ENCODE results near the gene KRTAP4-5.
A peak's percentile ranks its signal among the peaks of the same experiment; 100 is the strongest.
"Not testable (repeated sequence)": the region's sequence is repeated elsewhere in the genome, so short reads cannot be mapped to it uniquely, and the experiment has no call there.

The KRTAP4-5 gene

DNA sequence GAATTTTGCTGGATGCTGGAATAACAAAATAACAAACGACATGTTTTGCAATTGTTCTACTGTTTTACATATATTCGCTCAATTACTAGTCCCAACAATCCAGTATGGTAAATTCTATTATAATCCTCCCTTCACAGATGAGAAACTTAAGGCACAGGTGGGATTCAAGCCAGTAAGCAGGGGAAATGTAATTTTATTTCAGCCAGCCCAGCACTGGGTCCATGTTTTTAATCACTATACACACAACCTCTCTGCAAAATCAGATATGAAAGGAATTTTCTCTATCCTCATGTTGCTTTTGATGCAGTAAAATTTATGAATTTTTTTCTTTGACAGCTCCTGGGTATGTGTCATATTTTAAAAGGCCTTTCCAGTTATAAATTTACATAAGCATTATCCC, 4.4 kb downstream of the KRTAP4-5 start:
- DNase-seq: no peak

DNA sequence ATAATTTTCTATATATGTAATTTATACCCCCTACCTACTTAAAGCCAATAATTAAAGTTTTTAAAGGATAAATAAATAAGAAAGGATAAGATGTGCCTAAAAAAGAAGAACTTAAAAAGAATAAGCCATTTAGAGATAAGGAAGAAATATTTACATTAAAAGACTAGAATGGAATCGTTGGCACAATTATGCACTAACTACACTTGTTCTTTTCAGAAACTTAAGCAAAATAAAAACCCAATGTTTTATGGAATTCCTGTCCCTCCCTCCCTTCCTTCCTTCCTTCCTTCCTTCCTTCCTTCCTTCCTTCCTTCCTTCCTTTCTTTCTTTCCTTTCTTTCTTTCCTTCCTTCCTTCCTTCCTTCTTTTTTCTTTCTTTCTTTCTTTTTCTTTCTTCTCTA, 4.8 kb downstream of the KRTAP4-5 start:
- no peak for DNase-seq

DNA sequence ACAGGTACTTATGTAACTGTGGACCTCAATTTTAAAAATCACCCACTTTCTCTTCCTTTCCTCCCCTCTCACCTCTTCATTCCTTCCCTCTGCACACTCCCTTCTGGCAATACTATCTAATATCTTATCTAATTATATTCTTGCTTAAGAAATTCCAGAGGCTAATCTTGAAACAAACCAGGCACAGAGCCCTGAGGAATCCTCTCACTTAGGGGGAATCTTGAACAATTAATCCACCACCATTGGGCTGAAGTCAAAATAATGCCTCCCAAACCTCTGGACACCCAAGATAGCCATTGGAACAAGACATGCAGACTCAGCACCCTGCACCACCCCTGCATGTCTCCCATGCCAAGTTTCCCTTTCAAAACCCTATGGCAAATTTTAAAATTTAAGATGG, 8.3 kb downstream of the KRTAP4-5 start:
- no peak for DNase-seq

DNA sequence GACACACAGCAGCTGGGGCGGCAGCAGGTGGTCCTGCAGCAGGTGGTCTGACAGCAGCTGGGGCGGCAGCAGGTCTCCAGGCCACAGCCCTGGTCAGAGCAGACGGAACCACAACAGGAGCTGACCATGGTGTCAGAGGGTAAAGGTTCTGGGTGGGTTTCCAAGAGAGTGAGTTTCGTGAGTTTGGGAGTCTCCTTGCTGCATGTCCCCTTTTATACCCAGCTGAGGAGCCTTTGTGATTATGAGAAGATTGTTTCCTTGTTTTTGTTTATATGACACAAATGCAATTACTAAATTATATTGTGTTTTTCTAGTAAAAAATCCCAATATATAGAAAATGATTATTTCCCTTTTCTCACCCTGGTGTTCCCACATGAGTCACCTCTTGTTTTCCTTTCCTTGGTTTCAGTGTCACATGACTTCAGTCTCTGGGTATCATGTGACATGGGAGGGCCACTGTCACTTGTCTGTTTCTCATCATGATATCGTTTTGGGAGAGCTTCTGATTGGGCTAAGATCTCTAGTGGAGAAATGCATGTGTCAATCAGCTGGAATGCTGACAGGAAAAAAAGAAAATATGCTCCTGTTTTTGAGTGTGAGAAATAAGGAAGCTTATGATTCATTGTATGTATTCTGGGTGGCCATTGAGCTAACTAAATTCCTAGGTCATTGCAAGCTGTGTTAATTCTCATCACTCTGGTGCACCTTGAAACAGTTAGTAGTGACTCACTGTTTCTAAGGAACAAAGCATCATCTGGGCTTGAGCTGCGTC, 9.1 kb downstream of the KRTAP4-5 start, which contains the start of gene KRTAP4-6:
KRTAP4-6 (minus strand) TSS at position 185 of the 772 bp plus-strand sequence; CDS start at position 128, 57 bp downstream.
- DNase-seq: no peak

DNA sequence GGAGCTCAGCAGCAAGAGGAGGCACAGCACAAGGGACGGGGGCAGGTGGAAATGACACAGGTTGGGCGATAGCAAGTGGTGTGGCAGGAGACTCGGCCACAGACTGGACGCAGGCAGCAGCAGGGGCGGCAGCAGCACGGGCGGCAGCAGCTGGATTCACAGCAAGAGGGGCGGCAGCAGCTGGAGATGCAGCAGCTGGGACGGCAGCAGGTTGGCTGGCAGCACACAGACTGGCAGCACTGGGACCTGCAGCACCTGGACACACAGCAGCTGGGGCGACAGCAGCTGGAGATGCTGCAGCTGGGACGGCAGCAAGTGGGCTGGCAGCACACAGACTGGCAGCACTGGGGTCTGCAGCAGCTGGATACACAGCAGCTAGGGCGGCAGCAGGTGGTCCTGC, 9.8 kb downstream of the KRTAP4-5 start:
- DNase-seq: not testable (repeated sequence)

DNA sequence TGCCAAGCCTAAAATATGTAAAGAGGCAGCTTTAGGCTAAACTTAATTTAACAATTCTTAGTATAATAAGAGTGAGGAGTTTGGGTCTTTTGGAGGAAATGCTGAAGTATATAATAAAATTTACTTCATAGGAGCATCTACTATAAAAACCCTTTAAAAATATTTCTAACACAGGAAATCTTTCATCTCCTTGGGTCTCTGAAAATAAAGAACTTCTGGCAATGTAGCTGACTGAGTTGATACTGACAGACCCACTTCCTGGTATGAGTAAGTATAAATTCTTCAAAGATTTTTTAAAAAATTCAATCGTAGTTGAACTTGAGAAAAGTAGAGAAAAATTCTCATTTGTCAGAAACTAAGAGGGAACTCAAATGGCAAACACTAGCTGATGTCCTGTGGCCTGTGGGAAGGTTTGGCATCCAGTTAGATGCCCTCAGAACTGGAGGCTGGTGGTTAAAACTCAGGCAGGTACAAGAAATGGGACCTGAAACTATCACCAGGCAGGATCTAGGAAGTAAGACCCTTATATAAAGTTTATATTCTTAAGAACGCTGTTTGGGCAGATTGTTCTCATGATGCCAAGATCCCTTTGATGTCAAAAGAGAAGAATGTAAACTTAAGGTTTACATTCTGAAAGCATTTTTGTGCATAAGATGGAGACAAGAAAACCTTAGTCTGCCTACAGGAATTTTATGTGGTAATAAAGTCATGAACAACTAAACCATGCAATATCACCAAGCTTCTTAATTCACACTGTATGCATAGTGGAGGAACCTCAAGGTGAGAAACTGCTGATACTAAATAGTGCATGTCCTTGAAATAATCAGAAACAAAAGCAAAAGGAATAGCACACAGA, 15.5 kb downstream of the KRTAP4-5 start:
- DNase-seq: no peak

DNA sequence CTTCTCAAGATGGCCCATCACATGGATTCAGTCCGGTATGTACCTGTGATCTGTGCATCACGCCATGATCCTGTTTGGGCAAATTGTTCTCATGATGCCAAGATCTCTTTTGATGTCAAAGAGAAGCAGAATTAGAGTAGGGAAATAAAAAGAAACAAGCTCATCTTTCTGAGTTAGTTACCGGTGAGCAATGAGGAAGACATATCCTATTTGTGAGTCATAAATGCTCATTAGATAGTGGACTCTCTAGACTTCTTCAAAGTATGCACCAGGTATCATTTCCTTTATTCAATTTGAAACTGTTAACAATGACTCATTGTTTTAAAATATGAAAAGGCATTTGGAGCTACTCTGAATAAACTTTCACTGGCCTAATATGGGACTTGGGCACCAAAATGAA, 17.6 kb downstream of the KRTAP4-5 start:
- DNase-seq: no peak

DNA sequence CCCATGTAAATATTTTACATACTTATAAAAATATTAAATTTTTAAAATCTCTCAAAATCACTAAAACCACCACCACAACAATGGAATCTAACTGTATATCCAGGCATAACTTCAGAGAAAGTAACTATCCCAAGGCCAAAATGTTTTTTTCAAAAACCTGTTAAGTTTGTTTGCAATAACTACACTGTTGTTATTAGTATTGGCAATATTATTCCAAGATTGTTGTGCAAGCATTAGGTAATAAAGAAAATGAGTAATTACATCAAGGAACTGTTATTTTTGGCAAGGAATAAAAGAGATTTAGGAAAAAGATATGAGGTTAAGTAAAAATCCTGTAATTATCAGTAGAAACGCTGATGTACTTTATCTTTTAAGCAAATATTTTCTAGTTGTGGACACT, 22.3 kb downstream of the KRTAP4-5 start:
- no peak for DNase-seq

DNA sequence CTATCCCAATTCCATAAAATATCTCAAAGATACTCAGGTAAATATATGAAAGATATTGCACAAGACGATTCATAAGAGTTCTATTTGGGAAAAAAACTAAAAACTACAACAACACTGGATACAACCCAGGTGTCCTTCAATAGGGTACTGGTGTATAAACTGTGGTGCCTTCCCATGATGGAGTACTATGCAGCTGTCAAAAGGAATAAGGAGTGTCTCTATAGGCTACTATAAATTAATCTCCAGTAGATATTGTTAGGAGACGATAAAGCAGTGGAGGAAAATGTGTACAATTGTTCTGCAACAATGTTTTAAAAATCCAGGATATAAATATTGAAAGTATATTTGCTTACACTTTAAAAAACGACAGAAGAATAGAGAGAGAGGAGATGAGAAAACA, 23.2 kb downstream of the KRTAP4-5 start:
- no peak for DNase-seq

DNA sequence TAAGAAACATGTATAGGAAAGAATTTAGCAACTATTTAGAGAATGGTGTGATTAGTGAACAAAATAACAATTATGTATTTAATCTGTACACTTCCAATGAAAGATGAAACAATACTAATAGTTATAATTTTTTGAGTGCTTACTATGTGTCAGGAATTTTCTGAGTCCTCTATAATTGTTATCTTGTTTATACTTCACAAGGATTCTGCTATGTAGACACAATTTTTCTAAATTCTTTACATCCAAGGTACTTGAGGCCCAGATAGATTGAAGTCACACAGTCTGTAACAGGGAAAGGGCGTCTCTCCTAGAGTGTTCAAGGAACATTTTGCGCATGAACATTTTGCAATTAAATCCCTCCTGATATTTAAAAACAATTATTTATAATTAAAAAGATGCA, 24.6 kb downstream of the KRTAP4-5 start:
- no peak for DNase-seq

DNA sequence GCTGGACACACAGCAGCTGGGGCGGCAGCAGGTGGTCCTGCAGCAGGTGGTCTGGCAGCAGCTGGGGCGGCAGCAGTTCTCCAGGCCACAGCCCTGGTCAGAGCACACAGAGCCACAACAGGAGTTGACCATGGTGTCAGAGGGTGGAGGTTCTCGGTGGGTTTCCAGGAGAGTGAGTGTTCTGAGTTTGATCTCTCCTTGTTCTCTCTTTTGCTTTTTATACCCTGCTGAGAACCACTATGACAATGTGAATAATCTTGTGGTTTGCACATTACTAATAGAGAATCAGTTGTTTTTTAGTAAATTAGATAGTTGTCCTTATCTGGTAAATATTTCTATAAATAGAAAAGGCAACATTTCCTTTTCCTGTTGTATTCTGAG, 25.6 kb downstream of the KRTAP4-5 start, which contains the start of gene KRTAP4-12:
KRTAP4-12 (minus strand) TSS at position 192 of the 381 bp plus-strand sequence; CDS start at position 132, 60 bp downstream.
- not testable (repeated sequence) for DNase-seq

DNA sequence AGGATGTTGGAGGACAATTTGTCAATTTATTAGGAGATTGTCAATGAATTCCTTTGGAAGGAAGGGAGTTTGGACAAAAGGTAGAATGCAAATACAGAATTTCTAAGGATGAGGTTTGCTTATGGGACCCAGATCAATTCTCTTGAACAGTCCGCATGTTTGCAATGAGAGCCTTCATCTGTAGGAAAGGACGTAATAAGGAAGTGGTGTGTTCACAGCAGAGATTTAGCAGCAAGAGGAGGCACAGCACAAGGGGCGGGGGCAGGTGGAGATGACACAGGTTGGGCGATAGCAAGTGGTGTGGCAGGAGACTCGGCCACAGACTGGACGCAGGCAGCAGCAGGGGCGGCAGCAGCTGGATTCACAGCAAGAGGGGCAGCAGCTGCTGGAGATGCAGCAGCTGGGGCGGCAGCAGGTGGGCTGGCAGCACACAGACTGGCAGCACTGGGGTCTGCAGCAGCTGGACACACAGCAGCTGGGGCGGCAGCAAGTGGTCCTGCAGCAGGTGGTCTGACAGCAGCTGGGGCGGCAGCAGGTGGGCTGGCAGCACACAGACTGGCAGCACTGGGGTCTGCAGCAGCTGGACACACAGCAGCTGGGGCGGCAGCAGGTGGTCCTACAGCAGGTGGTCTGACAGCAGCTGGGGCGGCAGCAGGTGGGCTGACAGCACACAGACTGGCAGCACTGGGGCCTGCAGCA, 26.2 kb downstream of the KRTAP4-5 start:
- DNase-seq: not testable (repeated sequence)

DNA sequence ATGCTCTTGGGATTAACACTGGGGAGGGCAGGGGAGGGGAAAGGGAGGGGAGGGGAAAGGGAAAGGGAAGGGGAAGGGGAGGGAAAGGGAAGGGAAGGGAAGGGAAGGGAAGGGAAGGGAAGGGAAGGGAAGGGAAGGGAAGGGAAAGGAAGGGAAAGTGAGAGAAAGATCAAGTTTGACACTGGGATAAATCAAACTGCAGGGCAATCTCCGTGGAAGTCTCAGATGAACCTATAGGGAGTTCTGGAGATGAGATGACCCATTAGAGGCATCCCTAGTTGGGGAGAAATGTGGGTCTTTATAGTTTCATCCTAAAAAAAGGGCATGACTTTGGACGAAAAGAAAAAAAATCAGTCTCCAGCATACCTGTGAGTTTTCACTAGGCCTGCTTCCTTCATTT, 27.9 kb downstream of the KRTAP4-5 start:
- DNase-seq: no peak

DNA sequence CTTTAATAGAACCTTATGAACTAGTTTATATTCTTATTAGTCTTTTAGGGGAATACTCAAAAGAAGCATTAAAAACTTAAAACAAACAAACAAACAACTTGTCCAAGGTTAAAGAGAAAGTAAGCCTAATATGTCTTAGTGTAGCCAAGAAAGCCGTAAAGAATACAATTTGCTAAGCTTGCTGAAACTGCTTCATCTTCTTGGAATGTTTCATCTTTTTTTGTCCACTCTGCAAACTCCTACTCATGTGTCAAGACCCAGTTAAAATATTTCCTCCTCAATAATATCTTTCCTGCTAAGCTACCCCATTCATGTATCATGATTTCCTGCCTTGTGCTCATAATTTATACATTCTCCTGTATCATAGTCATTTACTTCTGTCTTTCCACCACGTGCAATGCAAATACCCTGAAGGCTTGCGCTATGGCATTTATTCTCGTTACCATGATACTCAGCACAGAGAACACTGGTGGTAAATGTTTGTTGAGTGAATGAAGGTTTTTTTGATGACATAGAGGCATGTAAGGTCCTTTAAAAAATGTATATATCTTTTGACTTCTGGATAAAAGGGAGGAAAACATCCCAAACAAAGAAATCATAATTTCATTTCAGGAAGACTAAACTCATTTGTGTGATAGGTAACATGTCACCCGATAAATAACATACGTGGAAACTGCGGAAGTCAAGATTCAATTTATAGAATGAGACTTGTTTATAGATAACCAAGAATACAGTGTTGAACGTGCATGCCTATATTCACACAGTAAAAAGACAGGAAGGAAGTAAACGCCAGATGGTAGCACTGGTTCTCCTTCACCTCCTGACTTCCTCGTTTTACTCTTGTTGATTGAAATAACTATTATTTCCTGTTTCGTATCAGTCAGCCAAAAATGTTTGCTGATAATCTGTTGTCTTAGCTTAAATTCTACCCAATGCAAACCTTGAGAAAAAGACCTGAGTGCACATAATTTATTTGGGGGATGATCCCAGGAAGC, 29.6 kb downstream of the KRTAP4-5 start:
- peak; percentile 76 to 78 for DNase-seq

DNA sequence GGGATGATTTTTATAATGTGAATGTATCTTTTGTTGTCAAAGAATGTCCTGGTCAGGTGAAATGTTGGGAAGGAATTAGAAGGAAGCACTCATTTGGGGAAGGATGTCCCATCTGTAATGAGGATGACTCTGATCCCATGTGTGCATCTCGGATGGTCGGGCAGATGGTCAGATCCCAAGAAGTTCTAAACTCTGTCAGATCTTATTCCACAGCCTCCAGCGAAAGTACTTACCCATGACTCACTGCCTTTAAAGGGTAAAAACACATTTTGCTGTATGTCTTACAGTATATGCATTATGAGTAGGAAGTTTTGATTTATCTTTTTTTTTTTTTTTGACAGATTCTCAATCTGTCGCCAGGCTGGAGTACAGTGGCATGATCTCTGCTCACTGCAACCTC, 30.9 kb downstream of the KRTAP4-5 start:
- DNase-seq: no peak

DNA sequence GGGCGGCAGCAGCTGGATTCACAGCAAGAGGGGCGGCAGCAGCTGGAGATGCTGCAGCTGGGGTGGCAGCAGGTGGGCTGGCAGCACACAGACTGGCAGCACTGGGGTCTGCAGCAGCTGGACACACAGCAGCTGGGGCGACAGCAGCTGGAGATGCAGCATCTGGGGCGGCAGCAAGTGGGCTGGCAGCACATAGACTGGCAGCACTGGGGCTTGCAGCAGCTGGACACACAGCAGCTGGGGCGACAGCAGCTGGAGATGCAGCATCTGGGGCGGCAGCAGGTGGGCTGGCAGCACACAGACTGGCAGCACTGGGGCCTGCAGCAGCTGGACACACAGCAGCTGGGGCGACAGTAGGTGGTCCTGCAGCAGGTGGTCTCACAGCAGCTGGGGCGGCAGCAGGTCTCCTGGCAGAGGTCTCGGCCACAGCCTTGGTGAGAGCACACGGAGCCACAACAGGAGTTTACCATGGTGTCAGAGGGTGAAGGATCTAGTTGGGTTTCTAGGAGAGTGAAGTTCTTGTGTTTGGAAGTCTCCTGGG, 31.7 kb downstream of the KRTAP4-5 start, which contains the start of gene KRTAP4-11:
KRTAP4-11 (minus strand) TSS at position 528 of the 541 bp plus-strand sequence; CDS start at position 470, 58 bp downstream.
- DNase-seq: not testable (repeated sequence)

DNA sequence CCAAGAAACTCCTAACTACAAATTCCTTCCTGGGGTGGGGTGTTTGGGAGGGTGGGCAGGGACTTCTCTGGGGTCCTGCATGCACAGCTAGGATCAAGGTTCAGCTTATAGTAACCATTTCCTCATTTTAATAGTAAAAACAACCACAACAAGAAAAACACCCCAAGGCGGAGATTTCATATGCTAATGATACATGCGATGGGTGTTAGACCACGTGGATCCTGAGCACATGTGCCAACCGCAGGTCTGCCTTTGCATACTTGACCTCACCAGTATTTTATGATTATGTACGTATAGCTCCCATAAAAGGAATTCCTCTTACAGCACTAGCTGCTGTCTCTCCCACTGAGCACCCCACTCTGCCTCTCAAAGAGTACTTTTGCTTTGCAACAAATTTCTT, 33.3 kb downstream of the KRTAP4-5 start:
- no peak for DNase-seq

DNA sequence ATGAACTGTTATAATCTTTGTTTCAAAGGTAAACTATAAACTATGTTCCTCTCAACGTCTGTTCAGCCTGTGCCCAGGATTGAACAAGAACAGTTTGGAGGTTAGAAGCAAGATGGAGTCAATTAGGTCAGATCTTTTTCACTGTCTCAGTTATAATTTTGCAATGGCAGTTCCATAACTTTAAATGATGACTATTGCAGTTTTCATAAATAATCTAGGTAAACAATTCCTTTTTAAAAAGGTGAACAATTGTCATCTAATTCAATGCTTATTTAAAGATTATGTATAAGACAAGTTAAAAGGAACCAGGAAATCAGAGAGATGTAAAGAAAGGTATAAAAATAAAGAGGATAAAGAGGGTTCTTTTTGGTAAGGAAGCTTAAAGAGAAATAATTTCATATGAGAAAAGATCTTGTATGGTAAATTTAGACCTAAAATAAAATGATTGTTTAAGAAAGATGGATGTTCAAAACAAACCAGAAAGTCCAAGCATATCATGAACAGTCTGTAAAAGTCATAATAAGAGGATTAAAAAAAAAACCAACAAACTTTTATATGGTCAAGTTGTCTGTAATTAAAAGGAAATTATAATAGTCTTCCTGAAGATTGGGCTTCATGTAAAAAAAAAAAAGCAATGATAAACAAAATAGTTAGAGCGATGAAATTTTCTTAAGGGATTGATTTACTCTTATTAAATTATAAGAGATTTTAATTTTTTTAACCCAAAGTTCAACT, 38.3 kb downstream of the KRTAP4-5 start:
- DNase-seq: no peak

DNA sequence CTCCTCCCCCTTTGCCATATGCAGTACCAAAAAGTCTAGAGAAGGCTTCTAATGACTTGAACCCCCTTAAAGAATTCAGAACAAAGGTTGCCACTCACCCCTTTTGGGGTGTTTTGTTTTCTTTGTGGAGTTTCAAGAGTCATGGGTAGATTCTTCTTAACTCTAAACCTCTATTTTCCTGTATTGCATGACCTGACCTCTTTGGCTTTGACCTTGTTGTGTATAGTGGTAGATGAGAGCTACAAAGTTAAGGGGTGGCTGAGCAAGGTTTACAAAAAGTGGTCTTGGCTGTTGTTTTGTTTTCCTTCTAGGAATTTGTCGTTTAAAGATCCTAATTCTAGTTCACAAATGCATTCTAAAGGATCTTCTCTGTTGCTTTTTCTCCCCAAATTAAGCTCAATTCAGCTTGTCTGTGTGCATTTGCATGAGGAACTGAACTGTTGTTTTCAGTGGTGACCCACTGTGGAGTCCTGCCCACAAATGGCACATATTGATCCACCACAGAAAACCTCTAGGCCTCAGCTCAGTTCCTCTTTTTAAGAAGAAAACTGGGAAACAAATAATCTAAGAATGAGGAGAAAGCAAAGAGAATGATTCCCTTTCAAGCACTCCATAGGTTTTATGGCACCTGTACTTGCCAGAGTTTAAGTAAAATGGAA, 40.8 kb downstream of the KRTAP4-5 start:
- not testable (repeated sequence) for DNase-seq

DNA sequence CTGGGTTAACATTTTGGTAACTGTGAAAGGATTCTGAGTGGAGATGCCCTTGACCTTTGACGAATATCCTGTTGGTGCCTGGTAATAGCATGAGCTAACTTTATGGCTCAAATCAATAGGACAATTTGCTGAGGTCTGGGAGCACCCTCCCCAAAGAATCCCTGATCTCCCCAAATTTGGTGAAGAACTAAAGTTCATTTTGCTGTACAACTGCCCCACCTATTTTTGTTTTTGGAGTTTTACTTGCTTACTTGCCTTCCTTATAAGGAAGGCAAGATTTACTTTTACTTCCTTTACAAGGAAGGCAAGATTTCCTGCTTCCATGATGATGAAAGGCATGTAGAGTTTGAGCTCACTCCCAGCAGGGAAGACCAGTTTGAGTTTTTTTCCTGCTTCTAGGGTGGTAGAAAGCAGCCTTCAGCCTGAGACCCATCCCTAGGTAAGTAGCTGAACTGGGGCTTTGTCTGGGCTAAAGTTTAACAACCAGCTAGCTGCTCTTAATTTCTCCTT, 41.6 kb downstream of the KRTAP4-5 start:
- DNase-seq: no peak

Measured in AML-193 (cell line).